ENCODE measurements around the gene HELZ. TPM values are rescaled to one million over a fixed set of nuclear protein-coding genes. Genes with fewer than 3 reads are reported as not detected.

The HELZ gene
- total and polyA plus RNA-seq, 2 of the 8 experiments (the other 6 are each of a cell fraction or from before 2014, with no cell fraction given), result 10.0 to 48.7 TPM

DNA sequence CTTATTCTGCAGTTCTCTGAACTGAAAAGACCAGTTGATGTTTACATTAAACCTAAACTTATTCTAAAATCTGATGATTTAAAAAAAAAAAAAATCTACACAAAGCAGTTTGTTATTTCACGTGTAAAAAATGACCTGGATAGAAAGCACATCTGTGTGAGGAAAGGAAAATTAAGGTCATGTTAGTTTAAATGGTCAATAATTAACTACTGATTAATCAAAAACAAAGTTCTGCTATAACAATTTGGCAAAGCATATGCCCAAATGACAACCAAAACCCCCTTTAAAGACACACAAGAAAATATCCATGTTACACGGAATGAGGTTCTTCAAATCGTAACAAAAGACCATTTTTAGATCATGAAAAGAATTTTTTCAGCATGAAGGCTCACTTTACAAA lies 170.2 kb downstream of the HELZ start:
- Histone ChIP-seq H3K9me3 (ENCODE audit: insufficient read depth in 2 of 2, low read depth in 1 of 2, low read length in 1 of 2) (no peaks in the 10 kb centered on the region), H3K9ac (replicated peaks in 1 of 4; ENCODE audit: extremely low read depth in 1 of 4, low read depth in 3 of 4, low read length in 3 of 4) (no peak overlapping the region), H2BK5ac (ENCODE audit: low read depth, low read length) (no peak overlapping the region), H3K23ac (ENCODE audit: insufficient read length) (no peak overlapping the region), H2BK20ac (ENCODE audit: low read length) (no peak overlapping the region), H3K27ac (ENCODE audit: low read depth, low read length) (no peak overlapping the region), H2AFZ (ENCODE audit: low read length) (no peak overlapping the region), H3K4ac (replicated peaks; ENCODE audit: insufficient read length, low read depth, low read length) (no peak overlapping the region), H3K79me2 (ENCODE audit: control insufficient read depth in 1 of 2, insufficient read depth in 2 of 2, low read length in 2 of 2) (no peaks in the 10 kb centered on the region), H3K36me3 (ENCODE audit: control insufficient read depth in 2 of 4, insufficient read depth in 4 of 4, low read length in 3 of 4) (no peaks in the 10 kb centered on the region), H3K4me1 (replicated peaks in 1 of 4; ENCODE audit: control insufficient read depth in 3 of 4, insufficient read depth in 4 of 4, low read length in 3 of 4) (no peaks in the 10 kb centered on the region), H3K4me2 (ENCODE audit: insufficient read depth in 1 of 2, low read depth in 2 of 2, low read length in 2 of 2) (no peak overlapping the region), H3K23me2 (ENCODE audit: low read depth, low read length) (no peaks in the 10 kb centered on the region), H3K14ac (ENCODE audit: insufficient read length) (no peak overlapping the region), H2AK5ac (ENCODE audit: low read depth, low read length) (no peak overlapping the region), H3K4me3 (ENCODE audit: extremely low read depth in 1 of 4, insufficient read depth in 2 of 4, low read depth in 3 of 4, low read length in 4 of 4) (no peak overlapping the region), H4K8ac (ENCODE audit: extremely low read depth, insufficient read depth, low read length) (no peak overlapping the region), H4K91ac (replicated peaks; ENCODE audit: insufficient read length, low read length) (no peak overlapping the region), H3K18ac (ENCODE audit: extremely low read depth, low read length) (no peak overlapping the region), H3K79me1 (ENCODE audit: low read depth, low read length) (no peaks in the 10 kb centered on the region), H4K20me1 (replicated peaks in 1 of 2; ENCODE audit: control insufficient read depth in 1 of 2, insufficient read depth in 2 of 2, low read length in 2 of 2) (no peaks in the 10 kb centered on the region), H2BK12ac (ENCODE audit: low read depth, low read length) (no peak overlapping the region), H2BK120ac (replicated peaks; ENCODE audit: low read depth, low read length) (no peak overlapping the region), H3K27me3 (replicated peaks in 1 of 4; ENCODE audit: control insufficient read depth in 3 of 4, extremely low read depth in 1 of 4, insufficient read depth in 3 of 4, low read length in 3 of 4) (no peaks in the 10 kb centered on the region), H4K5ac (ENCODE audit: insufficient read length, low read depth, low read length) (no peak overlapping the region), H2BK15ac (ENCODE audit: low read length) (no peak overlapping the region), H3K56ac (replicated peaks; ENCODE audit: insufficient read length, low read depth, low read length) (no peak overlapping the region)
- no peak for FAIRE-seq
- WGBS, 2 experiments (ENCODE audit: extremely low coverage in 1 of 2, insufficient coverage in 1 of 2, insufficient read length in 1 of 2, insufficient replicate concordance in 2 of 2, low coverage in 1 of 2, low lambda C conversion rate in 2 of 2, missing lambda C conversion rate in 1 of 2), result 88% methylated on average over 3 of the region's 3 CpGs; no CpG with 5 or more reads in 1 of the 2 experiments
- no peak for DNase-seq (ENCODE audit: low read depth in 1 of 2, low spot score in 2 of 2)
- ChIA-PET CTCF (ENCODE audit: partially characterized antibody) (no interaction called here), POLR2A (ENCODE audit: partially characterized antibody) (no interaction called here)
- TF ChIP-seq SIX5 (IDR thresholded peaks at IDR 0.05; ENCODE audit: low read depth, low read length), result no peak
- TF ChIP-seq NANOG (IDR thresholded peaks at IDR 0.05; ENCODE audit: insufficient read depth, low read depth, low read length, poor library complexity, severe bottlenecking), result no peak
